Fibroblast of lung (primary cell): ENCODE results near the gene CCDC51. TPM values are rescaled to one million over a fixed set of nuclear protein-coding genes. Genes with fewer than 3 reads are reported as not detected.

ENCODE experiments used
- DNase-seq, 2 donors: peaks; one replicate each; pipeline versions ENCODE4 v3.0.0 to v3.0.0-alpha.2; 2010; ENCODE audit warnings: low read depth in 2 of 2
- H2AFZ ChIP-seq: 2 replicates; pipeline ENCODE4 v1.5.1; 2012; ENCODE audit warnings: low read length, control low read depth, inconsistent platforms
- H3K27ac ChIP-seq: 2 replicates; pipeline ENCODE4 v1.5.1; 2011; ENCODE audit warnings: low read length, control low read depth; ENCODE audit not compliant: insufficient read depth
- H3K27me3 ChIP-seq: 2 replicates; pipeline ENCODE4 v1.5.1; 2011; ENCODE audit warnings: mild to moderate bottlenecking, low read length; ENCODE audit not compliant: control insufficient read depth, insufficient read depth
- H3K36me3 ChIP-seq: 2 replicates; pipeline ENCODE4 v1.5.1; 2011; ENCODE audit warnings: low read length; ENCODE audit not compliant: control insufficient read depth, insufficient read depth
- H3K4me1 ChIP-seq: 2 replicates; pipeline ENCODE4 v1.5.1; 2011; ENCODE audit warnings: low read length; ENCODE audit not compliant: control insufficient read depth, insufficient read depth; ENCODE audit errors: extremely low read depth
- H3K4me2 ChIP-seq: 2 replicates; pipeline ENCODE4 v1.5.1; 2011; ENCODE audit warnings: low read length, control low read depth; ENCODE audit not compliant: insufficient read depth; ENCODE audit errors: extremely low read depth
- H3K4me3 ChIP-seq, 4 experiments: fragments of 200-600 bp in 1 of 4; sonication (generic) in 1 of 4; replicated peaks in 1 of 4; 2 replicates each; pipeline ENCODE4 v1.5.1; 2011 to 2016; ENCODE audit warnings: low read length in 4 of 4, low read depth in 3 of 4, mild to moderate bottlenecking in 3 of 4, control low read depth in 2 of 4, inconsistent platforms in 1 of 4, mixed read lengths in 1 of 4; ENCODE audit not compliant: insufficient read depth in 1 of 4; ENCODE audit errors: control extremely low read depth in 1 of 4
- H3K79me2 ChIP-seq: 2 replicates; pipeline ENCODE4 v1.5.1; 2012; ENCODE audit warnings: mild to moderate bottlenecking, low read length, inconsistent platforms; ENCODE audit not compliant: control insufficient read depth, insufficient read depth
- H3K9ac ChIP-seq: 2 replicates; pipeline ENCODE4 v1.5.1; 2011; ENCODE audit warnings: mild to moderate bottlenecking, low read length, control low read depth; ENCODE audit not compliant: insufficient read depth
- H3K9me3 ChIP-seq: 2 replicates; pipeline ENCODE4 v1.5.1; 2012; ENCODE audit warnings: low read depth, low read length; ENCODE audit not compliant: control insufficient read depth, insufficient read depth
- H4K20me1 ChIP-seq: 2 replicates; pipeline ENCODE4 v1.5.1; 2011; ENCODE audit warnings: low read length; ENCODE audit not compliant: control insufficient read depth, insufficient read depth; ENCODE audit errors: extremely low read depth
- CTCF ChIP-seq, 2 donors: IDR thresholded peaks in 1 of 2; conservative IDR thresholded peaks in 1 of 2; 1 replicate in 1 of 2; 2 replicates in 1 of 2; pipeline ENCODE4 v1.5.1; 2011 to 2012; ENCODE audit warnings: low read length in 2 of 2, control low read depth in 1 of 2, inconsistent platforms in 1 of 2, low read depth in 1 of 2, mild to moderate bottlenecking in 1 of 2
- EZH2 ChIP-seq: IDR thresholded peaks from 2 replicates; pipeline ENCODE4 v1.5.1; 2012; ENCODE audit warnings: low read length, control low read depth, mild to moderate bottlenecking; ENCODE audit errors: missing control alignments
- polyA plus RNA-seq, 2 donors: library from polyadenylated mRNA; depleted of rRNA in 1 of 2; stranded (reverse) in 1 of 2; unstranded in 1 of 2; fragments of >200 nt; gene quantifications; 2 replicates each; pipeline ENCODE4 v1.2.1, GENCODE V29; 2011 to 2012; ENCODE audit warnings: missing spikeins in 1 of 2
- total RNA-seq: library from RNA; depleted of rRNA; stranded (reverse); fragments of >200 nt; gene quantifications from 2 replicates; pipeline ENCODE4 v1.2.1, GENCODE V29; 2014

The CCDC51 gene
- total and polyA plus RNA-seq, 2 donors (not counting 1 experiment from before 2014, with no cell fraction given) = 11.9 to 27.2 TPM

DNA sequence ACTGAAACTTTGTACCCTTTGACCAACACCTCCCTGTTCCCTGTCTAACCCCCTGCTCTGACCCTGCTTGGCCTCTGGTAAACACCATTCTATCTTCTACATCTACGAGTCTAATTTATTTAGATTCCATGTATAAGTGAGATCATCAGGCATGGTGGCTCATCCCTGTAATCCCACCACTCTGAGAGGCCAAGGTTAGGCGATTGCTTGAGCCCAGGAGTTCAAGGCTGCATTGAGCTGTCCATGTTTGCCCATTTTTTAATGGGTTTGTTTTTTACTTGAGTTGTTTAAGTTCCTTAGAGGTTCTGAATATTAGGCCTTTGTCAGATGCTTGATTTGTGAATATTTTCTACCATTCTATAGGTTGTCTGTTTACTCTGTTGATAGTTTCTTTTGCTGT, 51.0 kb downstream of the CCDC51 start:
- H3K4me2 ChIP-seq = no peak overlapping the region
- no peak overlapping the region for H3K27ac ChIP-seq
- H3K27me3 ChIP-seq = peaks cover 4% of the 10 kb centered on the region
- DNase-seq = no peak
- no peak overlapping the region for H2AFZ ChIP-seq
- H3K79me2 ChIP-seq = no peaks in the 10 kb centered on the region
- H3K36me3 ChIP-seq = no peaks in the 10 kb centered on the region
- no peak overlapping the region for H3K4me3 ChIP-seq
- no peaks in the 10 kb centered on the region for H4K20me1 ChIP-seq
- no peaks in the 10 kb centered on the region for H3K4me1 ChIP-seq
- H3K9ac ChIP-seq = no peak overlapping the region
- no peaks in the 10 kb centered on the region for H3K9me3 ChIP-seq
- TF ChIP-seq EZH2 = no peak
- no peak for TF ChIP-seq CTCF (conservative IDR thresholded peaks at IDR 0.05 in 1 of 2, IDR thresholded peaks at IDR 0.05 in 1 of 2; ENCODE audit: low read depth in 1 of 2, low read length in 2 of 2)

- Histone ChIP-seq H4K20me1 (no peaks in the 10 kb centered on the region), H3K9me3 (no peaks in the 10 kb centered on the region), H3K4me1 (no peaks in the 10 kb centered on the region), H3K4me2 (no peak overlapping the region), H3K27ac (no peak overlapping the region), H3K4me3 (no peak overlapping the region), H2AFZ (no peak overlapping the region), H3K9ac (no peak overlapping the region), H3K79me2 (no peaks in the 10 kb centered on the region), H3K36me3 (no peaks in the 10 kb centered on the region), H3K27me3 (peaks cover 4% of the 10 kb centered on the region)
- no peak for DNase-seq
- TF ChIP-seq EZH2 = no peak
- TF ChIP-seq CTCF (conservative IDR thresholded peaks at IDR 0.05 in 1 of 2, IDR thresholded peaks at IDR 0.05 in 1 of 2; ENCODE audit: low read depth in 1 of 2, low read length in 2 of 2) = no peak
Observed at GRCh38 chr3:48387634-48388033, 52.3 kb downstream of the CCDC51 start.

Other genes starting within 250 kb of the CCDC51 start
- gene CAMP, start 216.6 kb downstream of the CCDC51 start, total RNA-seq = not detected in 2 replicates
- not detected in 2 replicates for gene CAMP, start 216.6 kb downstream of the CCDC51 start, polyA plus RNA-seq
- gene ZNF589, start 199.0 kb downstream of the CCDC51 start, total RNA-seq = 3.3 and 5.1 TPM in 2 replicates
- gene ZNF589, start 199.0 kb downstream of the CCDC51 start, polyA plus RNA-seq = 2.3 and 2.8 TPM in 2 replicates
- gene NME6, start 138.8 kb downstream of the CCDC51 start, total RNA-seq = 21.3 and 29.2 TPM in 2 replicates
- gene NME6, start 138.8 kb downstream of the CCDC51 start, polyA plus RNA-seq = 23.3 and 27.4 TPM in 2 replicates
- gene SPINK8, start 106.5 kb downstream of the CCDC51 start, total RNA-seq = not detected in 2 replicates
- not detected in 2 replicates for gene SPINK8, start 106.5 kb downstream of the CCDC51 start, polyA plus RNA-seq
- not detected in 2 replicates for gene FBXW12, start 67.9 kb downstream of the CCDC51 start, total RNA-seq
- 0.05 and 0.06 TPM in 2 replicates for gene FBXW12, start 67.9 kb downstream of the CCDC51 start, polyA plus RNA-seq
- 37.2 and 44.6 TPM in 2 replicates for gene PLXNB1, start 10.0 kb downstream of the CCDC51 start, total RNA-seq
- gene PLXNB1, start 10.0 kb downstream of the CCDC51 start, polyA plus RNA-seq = 12.8 and 14.3 TPM in 2 replicates
- 305 and 306 TPM in 2 replicates for gene TMA7, start 138 bp upstream of the CCDC51 start, total RNA-seq
- 337 and 356 TPM in 2 replicates for gene TMA7, start 138 bp upstream of the CCDC51 start, polyA plus RNA-seq
- gene ATRIP, start 6.6 kb upstream of the CCDC51 start, total RNA-seq = 3.0 and 3.6 TPM in 2 replicates
- gene ATRIP, start 6.6 kb upstream of the CCDC51 start, polyA plus RNA-seq = 5.0 and 7.0 TPM in 2 replicates
- gene SHISA5, start 64.1 kb upstream of the CCDC51 start, total RNA-seq = 92.7 and 136 TPM in 2 replicates
- 139 and 172 TPM in 2 replicates for gene SHISA5, start 64.1 kb upstream of the CCDC51 start, polyA plus RNA-seq
- 6.7 and 12.2 TPM in 2 replicates for gene PFKFB4, start 116.7 kb upstream of the CCDC51 start, total RNA-seq
- 4.9 and 9.3 TPM in 2 replicates for gene PFKFB4, start 116.7 kb upstream of the CCDC51 start, polyA plus RNA-seq
- gene UCN2, start 123.7 kb upstream of the CCDC51 start, total RNA-seq = 0.26 and 0.66 TPM in 2 replicates
- 0.07 and 0.27 TPM in 2 replicates for gene UCN2, start 123.7 kb upstream of the CCDC51 start, polyA plus RNA-seq
- gene COL7A1, start 155.2 kb upstream of the CCDC51 start, total RNA-seq = 15.9 and 36.7 TPM in 2 replicates
- 3.4 and 3.6 TPM in 2 replicates for gene COL7A1, start 155.2 kb upstream of the CCDC51 start, polyA plus RNA-seq
- gene UQCRC1, start 169.5 kb upstream of the CCDC51 start, total RNA-seq = 294 and 366 TPM in 2 replicates
- gene UQCRC1, start 169.5 kb upstream of the CCDC51 start, polyA plus RNA-seq = 226 and 289 TPM in 2 replicates
- not detected in 2 replicates for gene TMEM89, start 181.7 kb upstream of the CCDC51 start, total RNA-seq
- gene TMEM89, start 181.7 kb upstream of the CCDC51 start, polyA plus RNA-seq = not detected in 2 replicates
- 32.9 and 36.3 TPM in 2 replicates for gene SLC26A6, start 195.3 kb upstream of the CCDC51 start, total RNA-seq
- 13.3 and 20.9 TPM in 2 replicates for gene SLC26A6, start 195.3 kb upstream of the CCDC51 start, polyA plus RNA-seq
- 0.77 and 2.1 TPM in 2 replicates for gene CELSR3, start 222.8 kb upstream of the CCDC51 start, total RNA-seq
- gene CELSR3, start 222.8 kb upstream of the CCDC51 start, polyA plus RNA-seq = 0.34 and 0.44 TPM in 2 replicates
- 15.4 and 23.3 TPM in 2 replicates for gene NCKIPSD, start 245.8 kb upstream of the CCDC51 start, total RNA-seq
- 14.6 and 19.6 TPM in 2 replicates for gene NCKIPSD, start 245.8 kb upstream of the CCDC51 start, polyA plus RNA-seq